H9 (cell line): Measurements from ENCODE around the gene TACR2. TPM values are rescaled to one million over a fixed set of nuclear protein-coding genes. Genes with fewer than 3 reads are reported as not detected.

Source experiments
- DNase-seq: peaks from one replicate; pipeline ENCODE4 v3.0.0-alpha.2; 2017
- H2AFZ ChIP-seq: one replicate; pipeline ENCODE4 v1.6.1; 2013; ENCODE audit warnings: mild to moderate bottlenecking, low read length, control low read depth, moderate library complexity
- H2AK5ac ChIP-seq: 2 replicates; pipeline ENCODE4 v1.6.1; 2013; ENCODE audit warnings: low read length, control low read depth, mixed read lengths; ENCODE audit not compliant: insufficient read length
- H2BK120ac ChIP-seq: one replicate; pipeline ENCODE4 v1.6.1; 2013; ENCODE audit warnings: low read depth, mild to moderate bottlenecking, low read length, control low read depth, inconsistent platforms; ENCODE audit not compliant: poor library complexity, severe bottlenecking
- H2BK12ac ChIP-seq: 2 replicates; pipeline ENCODE4 v1.6.1; 2013; ENCODE audit warnings: low read length, control low read depth, mixed read lengths, low read depth; ENCODE audit not compliant: insufficient read length
- H2BK15ac ChIP-seq: 2 replicates; pipeline ENCODE4 v1.6.1; 2013; ENCODE audit warnings: low read depth, low read length, control low read depth
- H2BK20ac ChIP-seq: one replicate; pipeline ENCODE4 v1.6.1; 2013; ENCODE audit warnings: low read depth, mild to moderate bottlenecking, low read length, control low read depth, inconsistent platforms; ENCODE audit not compliant: poor library complexity, severe bottlenecking
- H2BK5ac ChIP-seq: 2 replicates; pipeline ENCODE4 v1.6.1; 2013; ENCODE audit warnings: low read length, control low read depth, mixed read lengths; ENCODE audit not compliant: insufficient read length
- H3K14ac ChIP-seq: 2 replicates; pipeline ENCODE4 v1.6.1; 2013; ENCODE audit warnings: low read length, control low read depth; ENCODE audit not compliant: insufficient read depth
- H3K18ac ChIP-seq: 2 replicates; pipeline ENCODE4 v1.6.1; 2013; ENCODE audit warnings: low read depth, mild to moderate bottlenecking, mixed read lengths, low read length, control low read depth; ENCODE audit not compliant: insufficient read length
- H3K23ac ChIP-seq: 2 replicates; pipeline ENCODE4 v1.6.1; 2013; ENCODE audit warnings: low read length, control low read depth, mixed read lengths, low read depth; ENCODE audit not compliant: insufficient read length
- H3K23me2 ChIP-seq: 2 replicates; pipeline ENCODE4 v1.6.1; 2013; ENCODE audit warnings: low read depth, mild to moderate bottlenecking, mixed read lengths, low read length, control low read depth; ENCODE audit not compliant: insufficient read length, poor library complexity, severe bottlenecking
- H3K27ac ChIP-seq: 2 replicates; pipeline ENCODE4 v1.5.1; 2013; ENCODE audit warnings: low read length, control low read depth, mixed read lengths, low read depth; ENCODE audit not compliant: insufficient read length
- H3K27me3 ChIP-seq: 2 replicates; pipeline ENCODE4 v1.6.1; 2013; ENCODE audit warnings: low read length, control low read depth, inconsistent platforms; ENCODE audit not compliant: insufficient read depth
- H3K4ac ChIP-seq: 2 replicates; pipeline ENCODE4 v1.6.1; 2013; ENCODE audit warnings: low read depth, mild to moderate bottlenecking, control low read depth, inconsistent platforms, low read length, moderate library complexity
- H3K4me1 ChIP-seq: 2 replicates; pipeline ENCODE4 v1.6.1; 2013; ENCODE audit warnings: low read length, control low read depth, inconsistent platforms; ENCODE audit not compliant: insufficient read depth
- H3K4me2 ChIP-seq: 2 replicates; pipeline ENCODE4 v1.6.1; 2013; ENCODE audit warnings: low read length, control low read depth, mixed read lengths; ENCODE audit not compliant: insufficient read length, insufficient read depth
- H3K56ac ChIP-seq: 2 replicates; pipeline ENCODE4 v1.6.1; 2013; ENCODE audit warnings: low read depth, mild to moderate bottlenecking, mixed read lengths, low read length, control low read depth; ENCODE audit not compliant: insufficient read length
- H3K79me1 ChIP-seq: 2 replicates; pipeline ENCODE4 v1.6.1; 2013; ENCODE audit warnings: low read depth, mild to moderate bottlenecking, moderate library complexity, low read length, control low read depth, inconsistent platforms; ENCODE audit not compliant: insufficient read depth, poor library complexity, severe bottlenecking
- H3K79me2 ChIP-seq: 2 replicates; pipeline ENCODE4 v1.6.1; 2013; ENCODE audit warnings: low read length, control low read depth, inconsistent platforms; ENCODE audit not compliant: insufficient read depth
- H3K9ac ChIP-seq: 2 replicates; pipeline ENCODE4 v1.6.1; 2013; ENCODE audit warnings: low read length, control low read depth, mixed read lengths; ENCODE audit not compliant: insufficient read length; ENCODE audit errors: extremely low read depth
- H3K9me3 ChIP-seq: one replicate; pipeline ENCODE4 v1.6.1; 2013; ENCODE audit warnings: low read depth, low read length, inconsistent platforms; ENCODE audit not compliant: control insufficient read depth
- H3T11ph ChIP-seq: one replicate; pipeline ENCODE4 v1.6.1; 2013; ENCODE audit warnings: mild to moderate bottlenecking, low read length, control low read depth, inconsistent platforms
- H4K20me1 ChIP-seq: one replicate; pipeline ENCODE4 v1.6.1; 2013; ENCODE audit not compliant: control insufficient read depth, insufficient read length, insufficient read depth
- H4K5ac ChIP-seq: 2 replicates; pipeline ENCODE4 v1.6.1; 2013; ENCODE audit warnings: low read depth, mild to moderate bottlenecking, mixed read lengths, low read length, control low read depth; ENCODE audit not compliant: insufficient read length
- H4K8ac ChIP-seq: replicated peaks from 2 replicates; pipeline ENCODE4 v1.6.1; 2013; ENCODE audit warnings: low read length, control low read depth, mixed read lengths, low read depth; ENCODE audit not compliant: insufficient read length
- H4K91ac ChIP-seq: 2 replicates; pipeline ENCODE4 v1.6.1; 2013; ENCODE audit warnings: low read depth, mild to moderate bottlenecking, moderate library complexity, mixed read lengths, low read length, control low read depth; ENCODE audit not compliant: insufficient read length
- H3K27ac Mint-ChIP-seq, 3 experiments: 2 replicates in 2 of 3; 3 replicates in 1 of 3; pipeline ENCODE4 v1.8.0; 2020 to 2021; ENCODE audit warnings: mixed read lengths in 3 of 3, mild to moderate bottlenecking in 1 of 3, moderate library complexity in 1 of 3
- H3K27me3 Mint-ChIP-seq: 2 replicates; pipeline ENCODE4 v1.8.0; 2021; ENCODE audit warnings: low read depth, mild to moderate bottlenecking, moderate library complexity, mixed read lengths
- H3K36me3 Mint-ChIP-seq, 3 experiments: 2 replicates in 2 of 3; 3 replicates in 1 of 3; pipeline ENCODE4 v1.8.0; 2020 to 2021; ENCODE audit warnings: low read depth in 3 of 3, mixed read lengths in 3 of 3; ENCODE audit not compliant: insufficient read depth in 1 of 3
- H3K4me1 Mint-ChIP-seq, 2 experiments: 2 replicates each; pipeline ENCODE4 v1.8.0; 2020; ENCODE audit warnings: mixed read lengths in 2 of 2
- H3K4me3 Mint-ChIP-seq, 2 experiments: 2 replicates in 1 of 2; 3 replicates in 1 of 2; pipeline ENCODE4 v1.8.0; 2020 to 2021; ENCODE audit warnings: mild to moderate bottlenecking in 2 of 2, mixed read lengths in 2 of 2, moderate library complexity in 1 of 2
- H3K9me3 Mint-ChIP-seq, 2 experiments: 2 replicates in 1 of 2; 3 replicates in 1 of 2; pipeline ENCODE4 v1.8.0; 2020; ENCODE audit warnings: mild to moderate bottlenecking in 2 of 2, mixed read lengths in 2 of 2, moderate library complexity in 1 of 2
- WGBS: extraction: QIAGEN DNeasy Blood & Tissue Kit; methylation state at CpG from one replicate; pipeline ENCODE4 v1.1.7; 2013; ENCODE audit warnings: missing lambda C conversion rate, low lambda C conversion rate, mixed read lengths; ENCODE audit not compliant: insufficient read length; ENCODE audit errors: extremely low coverage; 5-methylcytosine and 5-hydroxymethylcytosine counted together
- total RNA-seq: library from RNA; stranded (reverse); gene quantifications from 2 replicates; pipeline ENCODE4 v1.2.1, GENCODE V29; 2021
- TF ChIP-seq, protein P1 (sequence below): fragments of 200-600 bp; sonication (generic); conservative IDR thresholded peaks from 3 replicates; pipeline ENCODE4 v1.8.0; 2021; ENCODE audit warnings: antibody characterized with exemption, mild to moderate bottlenecking

Gene TACR2
- total RNA-seq, 1 experiment from 2014 or later, result not detected

GRCh38 chr10:69439350-69439739 lies 22.6 kb upstream of the TACR2 start:
- H2BK20ac ChIP-seq, result no peak overlapping the region
- no peak for DNase-seq
- TF ChIP-seq, protein P1, sequence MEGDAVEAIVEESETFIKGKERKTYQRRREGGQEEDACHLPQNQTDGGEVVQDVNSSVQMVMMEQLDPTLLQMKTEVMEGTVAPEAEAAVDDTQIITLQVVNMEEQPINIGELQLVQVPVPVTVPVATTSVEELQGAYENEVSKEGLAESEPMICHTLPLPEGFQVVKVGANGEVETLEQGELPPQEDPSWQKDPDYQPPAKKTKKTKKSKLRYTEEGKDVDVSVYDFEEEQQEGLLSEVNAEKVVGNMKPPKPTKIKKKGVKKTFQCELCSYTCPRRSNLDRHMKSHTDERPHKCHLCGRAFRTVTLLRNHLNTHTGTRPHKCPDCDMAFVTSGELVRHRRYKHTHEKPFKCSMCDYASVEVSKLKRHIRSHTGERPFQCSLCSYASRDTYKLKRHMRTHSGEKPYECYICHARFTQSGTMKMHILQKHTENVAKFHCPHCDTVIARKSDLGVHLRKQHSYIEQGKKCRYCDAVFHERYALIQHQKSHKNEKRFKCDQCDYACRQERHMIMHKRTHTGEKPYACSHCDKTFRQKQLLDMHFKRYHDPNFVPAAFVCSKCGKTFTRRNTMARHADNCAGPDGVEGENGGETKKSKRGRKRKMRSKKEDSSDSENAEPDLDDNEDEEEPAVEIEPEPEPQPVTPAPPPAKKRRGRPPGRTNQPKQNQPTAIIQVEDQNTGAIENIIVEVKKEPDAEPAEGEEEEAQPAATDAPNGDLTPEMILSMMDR, result no peak
- H3K23me2 ChIP-seq, result no peaks in the 10 kb centered on the region
- H3K27me3 ChIP-seq, result no peaks in the 10 kb centered on the region
- H2BK5ac ChIP-seq, result no peak overlapping the region
- Mint-ChIP-seq H3K27me3 (peaks cover 47% of the 10 kb centered on the region), H3K4me1 (peaks cover 3 to 10% of the 10 kb centered on the region in 2 experiments; a peak in 3 of 4 replicates), H3K27ac (no peak overlapping the region), H3K4me3 (no peak overlapping the region), H3K9me3 (peaks cover 0 to 6% of the 10 kb centered on the region in 2 experiments; a peak in 2 of 5 replicates), H3K36me3 (no peaks in the 10 kb centered on the region)
- no peak overlapping the region for H4K5ac ChIP-seq
- WGBS, result no CpG with 5 or more reads among the region's 5 CpGs
- H3K14ac ChIP-seq, result no peak overlapping the region
- H3K9ac ChIP-seq, result no peak overlapping the region
- H3K23ac ChIP-seq, result no peak overlapping the region
- H2AFZ ChIP-seq, result no peak overlapping the region
- H3K4me2 ChIP-seq, result no peak overlapping the region
- no peak overlapping the region for H3K18ac ChIP-seq
- H3K56ac ChIP-seq, result no peak overlapping the region
- H2AK5ac ChIP-seq, result no peak overlapping the region
- H2BK12ac ChIP-seq, result no peak overlapping the region
- no peaks in the 10 kb centered on the region for H4K20me1 ChIP-seq
- no peak overlapping the region for H3T11ph ChIP-seq
- H3K79me2 ChIP-seq, result no peaks in the 10 kb centered on the region
- H2BK15ac ChIP-seq, result no peak overlapping the region
- H4K8ac ChIP-seq, result no peak overlapping the region
- no peak overlapping the region for H4K91ac ChIP-seq
- H3K79me1 ChIP-seq, result no peaks in the 10 kb centered on the region
- H3K27ac ChIP-seq, result no peak overlapping the region
- H3K4ac ChIP-seq, result no peak overlapping the region
- H2BK120ac ChIP-seq, result no peak overlapping the region
- no peaks in the 10 kb centered on the region for H3K9me3 ChIP-seq
- no peaks in the 10 kb centered on the region for H3K4me1 ChIP-seq
